HEK293 (cell line): ENCODE measurements around the gene RASA1.
A peak's percentile ranks its signal among the peaks of the same experiment; 100 is the strongest.

Source experiments
- CTCF ChIA-PET: fragments of 350-600 bp; formaldehyde crosslinking; extraction: SDS; loops from one replicate; lab custom pipeline; 2021; ENCODE audit warnings: antibody characterized with exemption; lab: Yijun Ruan, JAX
- POLR2A ChIA-PET: fragments of 300-600 bp; formaldehyde crosslinking; extraction: SDS; loops from one replicate; lab custom pipeline; 2020; ENCODE audit warnings: antibody characterized with exemption, inconsistent platforms; lab: Yijun Ruan, JAX
- H3K27ac ChIP-seq: fragments of 200-500 bp; sonication (Bioruptor generic); 2 replicates; pipeline ENCODE4 v1.5.1; 2014; ENCODE audit warnings: low read depth, low read length, control low read depth, inconsistent platforms; ENCODE audit errors: extremely low read depth
- H3K36me3 ChIP-seq, 2 experiments: fragments of 200-500 bp in 1 of 2; sonication (Bioruptor generic) in 1 of 2; 1 replicate in 1 of 2; 2 replicates in 1 of 2; pipeline ENCODE4 v1.5.1; 2014 to 2017; ENCODE audit warnings: inconsistent platforms in 2 of 2, low read length in 2 of 2; ENCODE audit not compliant: control insufficient read depth in 2 of 2, insufficient read depth in 1 of 2
- H3K4me1 ChIP-seq: fragments of 200-500 bp; sonication (Bioruptor generic); 2 replicates; pipeline ENCODE4 v1.5.1; 2014; ENCODE audit warnings: mild to moderate bottlenecking, low read length, inconsistent platforms; ENCODE audit not compliant: control insufficient read depth, insufficient read depth
- H3K4me3 ChIP-seq: 2 replicates; pipeline ENCODE4 v1.5.1; 2011; ENCODE audit warnings: low read depth, mild to moderate bottlenecking, control low read depth, low read length, moderate library complexity
- H3K9me3 ChIP-seq: fragments of 200-500 bp; sonication (Bioruptor generic); 2 replicates; pipeline ENCODE4 v1.5.1; 2014; ENCODE audit warnings: low read depth, low read length, inconsistent platforms; ENCODE audit not compliant: control insufficient read depth, insufficient read depth
- BCL11B ChIP-seq: fragments of 450-650 bp; formaldehyde crosslinking; IDR thresholded peaks from 2 replicates; pipeline ENCODE4 v1.5.1; 2016; ENCODE audit warnings: low read depth, missing biosample characterization, missing genetic modification characterization
- HOXA7 ChIP-seq: sonication (generic); formaldehyde crosslinking; IDR thresholded peaks from 2 replicates; pipeline ENCODE4 v1.8.1; 2022; ENCODE audit warnings: missing genetic modification reagents, borderline replicate concordance
- IKZF3 ChIP-seq: fragments of 450-650 bp; IDR thresholded peaks from 2 replicates; pipeline ENCODE4 v1.5.0; 2018; ENCODE audit warnings: missing biosample characterization, mild to moderate bottlenecking, missing genetic modification characterization, moderate library complexity
- KLF8 ChIP-seq: fragments of 450-650 bp; formaldehyde crosslinking; IDR thresholded peaks from 2 replicates; pipeline ENCODE4 v1.5.1; 2016; ENCODE audit warnings: missing biosample characterization, missing genetic modification characterization
- PRDM1 ChIP-seq: fragments of 450-650 bp; formaldehyde crosslinking; IDR thresholded peaks from 2 replicates; pipeline ENCODE4; 2016; ENCODE audit warnings: missing biosample characterization, missing genetic modification characterization
- TCF7L2 ChIP-seq: IDR thresholded peaks from 2 replicates; pipeline ENCODE4 v1.6.1; 2011; ENCODE audit warnings: low read depth, mild to moderate bottlenecking, inconsistent platforms, low read length, moderate library complexity, borderline replicate concordance
- ZBTB21 ChIP-seq: fragments of 450-650 bp; formaldehyde crosslinking; IDR thresholded peaks from 2 replicates; pipeline ENCODE4 v1.5.1; 2017; ENCODE audit warnings: missing biosample characterization, missing genetic modification characterization
- ZNF10 ChIP-seq: fragments of 450-650 bp; formaldehyde crosslinking; IDR thresholded peaks from 2 replicates; pipeline ENCODE4 v1.5.1; 2017; ENCODE audit warnings: missing biosample characterization, missing genetic modification characterization
- ZNF19 ChIP-seq: fragments of 450-650 bp; formaldehyde crosslinking; IDR thresholded peaks from 2 replicates; pipeline ENCODE4; 2016; ENCODE audit warnings: missing biosample characterization, missing genetic modification characterization, low read depth
- ZNF202 ChIP-seq: fragments of 450-650 bp; formaldehyde crosslinking; IDR thresholded peaks from 2 replicates; pipeline ENCODE4 v1.5.1; 2016; ENCODE audit warnings: missing biosample characterization, missing genetic modification characterization, borderline replicate concordance
- ZNF274 ChIP-seq, 2 experiments: fragments of 200-500 bp in 1 of 2; fragments of 450-650 bp in 1 of 2; sonication (Bioruptor generic) in 1 of 2; formaldehyde crosslinking in 1 of 2; IDR thresholded peaks; 2 replicates each; pipeline versions ENCODE4 v1.5.1 to v1.6.1; 2014 to 2016; ENCODE audit warnings: borderline replicate concordance in 1 of 2, inconsistent platforms in 1 of 2, low read length in 1 of 2, missing biosample characterization in 1 of 2, missing genetic modification characterization in 1 of 2
- ZNF335 ChIP-seq: fragments of 450-650 bp; formaldehyde crosslinking; conservative IDR thresholded peaks from 2 replicates; pipeline ENCODE4 v1.5.1; 2016; ENCODE audit warnings: missing biosample characterization, missing genetic modification characterization
- ZNF423 ChIP-seq: fragments of 450-650 bp; formaldehyde crosslinking; IDR thresholded peaks from 2 replicates; pipeline ENCODE4 v1.5.1; 2016; ENCODE audit warnings: missing biosample characterization, missing genetic modification characterization
- ZNF514 ChIP-seq: fragments of 450-650 bp; formaldehyde crosslinking; IDR thresholded peaks from 2 replicates; pipeline ENCODE4 v1.5.1; 2016; ENCODE audit warnings: missing biosample characterization, missing genetic modification characterization
- ZNF585B ChIP-seq: fragments of 450-650 bp; formaldehyde crosslinking; IDR thresholded peaks from 2 replicates; pipeline ENCODE4 v1.5.1; 2016; ENCODE audit warnings: missing biosample characterization, missing genetic modification characterization
- ZNF600 ChIP-seq: fragments of 450-650 bp; formaldehyde crosslinking; IDR thresholded peaks from 2 replicates; pipeline ENCODE4 v1.5.1; 2016; ENCODE audit warnings: missing biosample characterization, missing genetic modification characterization
- ZNF621 ChIP-seq: fragments of 450-650 bp; formaldehyde crosslinking; IDR thresholded peaks from 2 replicates; pipeline ENCODE4 v1.5.1; 2017; ENCODE audit warnings: missing biosample characterization, missing genetic modification characterization
- ZNF629 ChIP-seq: fragments of 450-650 bp; formaldehyde crosslinking; IDR thresholded peaks from 2 replicates; pipeline ENCODE4 v1.5.1; 2017; ENCODE audit warnings: missing biosample characterization, missing genetic modification characterization
- ZNF654 ChIP-seq: fragments of 450-650 bp; formaldehyde crosslinking; IDR thresholded peaks from 2 replicates; pipeline ENCODE4 v1.5.1; 2016; ENCODE audit warnings: low read depth, missing biosample characterization, missing genetic modification characterization
- ZNF677 ChIP-seq: fragments of 450-650 bp; IDR thresholded peaks from 2 replicates; pipeline ENCODE4 v1.5.0; 2018; ENCODE audit warnings: missing biosample characterization, mild to moderate bottlenecking, missing genetic modification characterization, moderate library complexity
- ZNF837 ChIP-seq: fragments of 450-650 bp; formaldehyde crosslinking; IDR thresholded peaks from 2 replicates; pipeline ENCODE4 v1.5.1; 2016; ENCODE audit warnings: missing biosample characterization, missing genetic modification characterization
- TF ChIP-seq, protein P1 (sequence below): fragments of 450-650 bp; formaldehyde crosslinking; IDR thresholded peaks from 2 replicates; pipeline ENCODE4 v1.5.1; 2016; ENCODE audit warnings: missing biosample characterization, missing genetic modification characterization
- TF ChIP-seq, protein P2 (sequence below): fragments of 450-650 bp; formaldehyde crosslinking; conservative IDR thresholded peaks from 2 replicates; pipeline ENCODE4 v1.5.1; 2016; ENCODE audit warnings: low read depth, missing biosample characterization, missing genetic modification characterization
- TF ChIP-seq, protein P3 (sequence below): fragments of 450-650 bp; formaldehyde crosslinking; IDR thresholded peaks from 2 replicates; pipeline ENCODE4 v1.5.1; 2016; ENCODE audit warnings: missing biosample characterization, missing genetic modification characterization
- TF ChIP-seq, protein P4 (sequence below): fragments of 450-650 bp; formaldehyde crosslinking; IDR thresholded peaks from 2 replicates; pipeline ENCODE4 v1.5.1; 2017; ENCODE audit warnings: missing biosample characterization, missing genetic modification characterization

The RASA1 gene

DNA sequence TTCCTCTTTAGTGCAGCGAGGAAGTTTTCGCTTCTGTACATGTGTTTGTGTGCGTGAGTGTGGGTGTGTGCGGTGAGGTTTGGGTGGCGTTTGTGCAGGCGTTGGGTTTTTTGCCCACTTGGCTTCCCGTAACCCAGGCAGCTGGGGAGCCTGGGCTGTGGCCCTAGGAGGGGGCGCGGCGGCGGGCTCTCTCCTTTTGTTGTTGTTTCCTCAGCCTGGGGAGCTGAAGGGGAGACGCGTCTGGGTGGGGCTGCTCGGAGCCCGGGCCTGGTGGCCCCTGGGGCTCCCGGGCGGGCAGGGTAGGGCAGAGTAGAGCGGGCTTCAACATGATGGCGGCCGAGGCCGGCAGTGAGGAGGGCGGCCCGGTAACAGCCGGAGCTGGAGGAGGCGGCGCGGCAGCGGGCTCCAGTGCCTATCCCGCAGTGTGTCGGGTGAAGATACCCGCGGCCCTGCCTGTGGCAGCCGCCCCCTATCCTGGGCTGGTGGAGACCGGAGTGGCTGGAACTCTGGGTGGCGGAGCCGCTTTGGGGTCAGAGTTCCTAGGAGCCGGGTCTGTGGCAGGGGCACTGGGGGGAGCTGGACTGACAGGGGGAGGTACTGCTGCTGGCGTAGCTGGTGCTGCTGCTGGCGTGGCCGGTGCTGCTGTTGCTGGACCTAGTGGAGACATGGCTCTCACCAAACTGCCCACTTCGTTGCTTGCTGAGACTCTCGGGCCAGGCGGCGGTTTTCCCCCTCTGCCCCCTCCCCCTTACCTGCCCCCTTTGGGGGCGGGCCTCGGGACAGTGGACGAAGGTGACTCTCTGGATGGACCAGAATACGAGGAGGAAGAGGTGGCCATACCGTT, 665 bp downstream of the RASA1 start (continued):
- TF ChIP-seq, protein P1, sequence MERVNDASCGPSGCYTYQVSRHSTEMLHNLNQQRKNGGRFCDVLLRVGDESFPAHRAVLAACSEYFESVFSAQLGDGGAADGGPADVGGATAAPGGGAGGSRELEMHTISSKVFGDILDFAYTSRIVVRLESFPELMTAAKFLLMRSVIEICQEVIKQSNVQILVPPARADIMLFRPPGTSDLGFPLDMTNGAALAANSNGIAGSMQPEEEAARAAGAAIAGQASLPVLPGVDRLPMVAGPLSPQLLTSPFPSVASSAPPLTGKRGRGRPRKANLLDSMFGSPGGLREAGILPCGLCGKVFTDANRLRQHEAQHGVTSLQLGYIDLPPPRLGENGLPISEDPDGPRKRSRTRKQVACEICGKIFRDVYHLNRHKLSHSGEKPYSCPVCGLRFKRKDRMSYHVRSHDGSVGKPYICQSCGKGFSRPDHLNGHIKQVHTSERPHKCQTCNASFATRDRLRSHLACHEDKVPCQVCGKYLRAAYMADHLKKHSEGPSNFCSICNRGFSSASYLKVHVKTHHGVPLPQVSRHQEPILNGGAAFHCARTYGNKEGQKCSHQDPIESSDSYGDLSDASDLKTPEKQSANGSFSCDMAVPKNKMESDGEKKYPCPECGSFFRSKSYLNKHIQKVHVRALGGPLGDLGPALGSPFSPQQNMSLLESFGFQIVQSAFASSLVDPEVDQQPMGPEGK (tag by site-specific recombination): no peak; the same call in none of the 2 replicates
- TF ChIP-seq TCF7L2 (no peak), KLF8 (tag by site-specific recombination) (peak; percentile 80), ZNF837 (tag by site-specific recombination) (no peak), ZNF335 (tag by site-specific recombination) (peak; percentile 93), ZNF274 (IDR thresholded peaks at IDR 0.05; ENCODE audit: low read length) (no peak), ZNF274 (tag by site-specific recombination; IDR thresholded peaks at IDR 0.05; ENCODE audit: borderline replicate concordance) (no peak), HOXA7 (no peak)

DNA sequence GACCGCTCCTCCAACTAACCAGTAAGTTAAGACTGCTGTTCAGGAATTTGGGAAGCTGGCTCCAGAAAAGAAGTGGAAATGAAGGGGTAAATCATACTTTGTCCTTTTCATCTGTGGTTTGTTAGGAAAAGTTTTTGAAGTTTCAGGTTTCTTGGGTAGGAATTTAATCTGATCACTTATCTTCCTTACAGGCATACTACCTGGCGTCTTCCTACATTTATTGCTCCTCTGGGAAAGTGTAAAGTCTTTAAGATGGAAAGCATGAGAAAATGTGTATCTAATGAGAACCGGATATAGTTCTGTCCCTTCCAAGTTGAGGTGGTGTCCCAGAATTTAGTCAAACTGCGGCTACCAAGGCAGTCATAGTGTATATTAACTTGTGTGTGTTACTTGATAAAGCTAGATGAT, 1.3 kb downstream of the RASA1 start:
- Histone ChIP-seq H3K9me3 (no peaks in the 10 kb centered on the region), H3K27ac (peak overlapping the region; percentile 95), H3K36me3 (peaks cover 0 to 4% of the 10 kb centered on the region in 2 experiments; a peak in 1 of 3 replicates), H3K4me3 (peak overlapping the region; percentile 84), H3K4me1 (peaks cover 5% of the 10 kb centered on the region; the same call in 1 of the 2 replicates)
- CTCF ChIA-PET: interaction anchor here (0.6 to 1.3 kb wide), 2 partner anchors 12 to 1203 kb away, joined by 3 to 5 read pairs; no protein-coding TSS in a partner anchor
- POLR2A ChIA-PET: interaction anchor here (0.6 to 1.7 kb wide), 6 partner anchors 8 to 108 kb away, joined by 3 to 9 read pairs (median 4); no protein-coding TSS in a partner anchor
- TF ChIP-seq, protein P2, sequence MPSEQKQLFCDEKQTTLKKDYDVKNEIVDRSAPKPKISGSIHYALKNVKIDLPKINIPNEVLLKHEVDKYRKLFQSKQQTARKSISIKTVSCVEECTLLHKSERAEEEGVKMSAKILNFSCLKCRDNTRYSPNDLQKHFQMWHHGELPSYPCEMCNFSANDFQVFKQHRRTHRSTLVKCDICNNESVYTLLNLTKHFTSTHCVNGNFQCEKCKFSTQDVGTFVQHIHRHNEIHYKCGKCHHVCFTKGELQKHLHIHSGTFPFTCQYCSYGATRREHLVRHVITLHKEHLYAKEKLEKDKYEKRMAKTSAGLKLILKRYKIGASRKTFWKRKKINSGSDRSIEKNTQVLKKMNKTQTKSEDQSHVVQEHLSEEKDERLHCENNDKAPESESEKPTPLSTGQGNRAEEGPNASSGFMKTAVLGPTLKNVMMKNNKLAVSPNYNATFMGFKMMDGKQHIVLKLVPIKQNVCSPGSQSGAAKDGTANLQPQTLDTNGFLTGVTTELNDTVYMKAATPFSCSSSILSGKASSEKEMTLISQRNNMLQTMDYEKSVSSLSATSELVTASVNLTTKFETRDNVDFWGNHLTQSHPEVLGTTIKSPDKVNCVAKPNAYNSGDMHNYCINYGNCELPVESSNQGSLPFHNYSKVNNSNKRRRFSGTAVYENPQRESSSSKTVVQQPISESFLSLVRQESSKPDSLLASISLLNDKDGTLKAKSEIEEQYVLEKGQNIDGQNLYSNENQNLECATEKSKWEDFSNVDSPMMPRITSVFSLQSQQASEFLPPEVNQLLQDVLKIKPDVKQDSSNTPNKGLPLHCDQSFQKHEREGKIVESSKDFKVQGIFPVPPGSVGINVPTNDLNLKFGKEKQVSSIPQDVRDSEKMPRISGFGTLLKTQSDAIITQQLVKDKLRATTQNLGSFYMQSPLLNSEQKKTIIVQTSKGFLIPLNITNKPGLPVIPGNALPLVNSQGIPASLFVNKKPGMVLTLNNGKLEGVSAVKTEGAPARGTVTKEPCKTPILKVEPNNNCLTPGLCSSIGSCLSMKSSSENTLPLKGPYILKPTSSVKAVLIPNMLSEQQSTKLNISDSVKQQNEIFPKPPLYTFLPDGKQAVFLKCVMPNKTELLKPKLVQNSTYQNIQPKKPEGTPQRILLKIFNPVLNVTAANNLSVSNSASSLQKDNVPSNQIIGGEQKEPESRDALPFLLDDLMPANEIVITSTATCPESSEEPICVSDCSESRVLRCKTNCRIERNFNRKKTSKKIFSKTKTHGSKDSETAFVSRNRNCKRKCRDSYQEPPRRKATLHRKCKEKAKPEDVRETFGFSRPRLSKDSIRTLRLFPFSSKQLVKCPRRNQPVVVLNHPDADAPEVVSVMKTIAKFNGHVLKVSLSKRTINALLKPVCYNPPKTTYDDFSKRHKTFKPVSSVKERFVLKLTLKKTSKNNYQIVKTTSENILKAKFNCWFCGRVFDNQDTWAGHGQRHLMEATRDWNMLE: no peak
- no peak for TF ChIP-seq ZNF621 (tag by site-specific recombination)
- TF ChIP-seq ZNF629: peak; percentile 32; the same call in 1 of the 2 replicates
- TF ChIP-seq, protein P3, sequence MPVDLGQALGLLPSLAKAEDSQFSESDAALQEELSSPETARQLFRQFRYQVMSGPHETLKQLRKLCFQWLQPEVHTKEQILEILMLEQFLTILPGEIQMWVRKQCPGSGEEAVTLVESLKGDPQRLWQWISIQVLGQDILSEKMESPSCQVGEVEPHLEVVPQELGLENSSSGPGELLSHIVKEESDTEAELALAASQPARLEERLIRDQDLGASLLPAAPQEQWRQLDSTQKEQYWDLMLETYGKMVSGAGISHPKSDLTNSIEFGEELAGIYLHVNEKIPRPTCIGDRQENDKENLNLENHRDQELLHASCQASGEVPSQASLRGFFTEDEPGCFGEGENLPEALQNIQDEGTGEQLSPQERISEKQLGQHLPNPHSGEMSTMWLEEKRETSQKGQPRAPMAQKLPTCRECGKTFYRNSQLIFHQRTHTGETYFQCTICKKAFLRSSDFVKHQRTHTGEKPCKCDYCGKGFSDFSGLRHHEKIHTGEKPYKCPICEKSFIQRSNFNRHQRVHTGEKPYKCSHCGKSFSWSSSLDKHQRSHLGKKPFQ (tag by site-specific recombination): no peak
- peak; percentile 64; the same call in 1 of the 2 replicates for TF ChIP-seq ZNF600
- no peak for TF ChIP-seq ZNF514
- TF ChIP-seq, protein P4, sequence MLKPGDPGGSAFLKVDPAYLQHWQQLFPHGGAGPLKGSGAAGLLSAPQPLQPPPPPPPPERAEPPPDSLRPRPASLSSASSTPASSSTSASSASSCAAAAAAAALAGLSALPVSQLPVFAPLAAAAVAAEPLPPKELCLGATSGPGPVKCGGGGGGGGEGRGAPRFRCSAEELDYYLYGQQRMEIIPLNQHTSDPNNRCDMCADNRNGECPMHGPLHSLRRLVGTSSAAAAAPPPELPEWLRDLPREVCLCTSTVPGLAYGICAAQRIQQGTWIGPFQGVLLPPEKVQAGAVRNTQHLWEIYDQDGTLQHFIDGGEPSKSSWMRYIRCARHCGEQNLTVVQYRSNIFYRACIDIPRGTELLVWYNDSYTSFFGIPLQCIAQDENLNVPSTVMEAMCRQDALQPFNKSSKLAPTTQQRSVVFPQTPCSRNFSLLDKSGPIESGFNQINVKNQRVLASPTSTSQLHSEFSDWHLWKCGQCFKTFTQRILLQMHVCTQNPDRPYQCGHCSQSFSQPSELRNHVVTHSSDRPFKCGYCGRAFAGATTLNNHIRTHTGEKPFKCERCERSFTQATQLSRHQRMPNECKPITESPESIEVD (tag by site-specific recombination): peak; percentile 74; the same call in 1 of the 2 replicates
- TF ChIP-seq ZNF10 (tag by site-specific recombination): no peak
- TF ChIP-seq ZNF423 (tag by site-specific recombination): no peak
- TF ChIP-seq ZNF19 (tag by site-specific recombination): no peak
- TF ChIP-seq PRDM1: peak; percentile 56
- TF ChIP-seq ZNF654 (tag by site-specific recombination): no peak
- no peak for TF ChIP-seq BCL11B
- no peak for TF ChIP-seq ZNF677 (tag by site-specific recombination)
- no peak for TF ChIP-seq ZBTB21 (tag by site-specific recombination)
- TF ChIP-seq IKZF3 (tag by site-specific recombination): 0 out of 2 replicates have a peak, but pooled peaks have one; percentile 26
- no peak for TF ChIP-seq ZNF585B
- TF ChIP-seq ZNF335 (tag by site-specific recombination): peak; percentile 54
- TF ChIP-seq ZNF837 (tag by site-specific recombination): no peak
- no peak for TF ChIP-seq ZNF202 (tag by site-specific recombination)
